ENCODE data around the gene DENND1B. TPM values are rescaled to one million over a fixed set of nuclear protein-coding genes. Genes with fewer than 3 reads are reported as not detected.
A peak's percentile ranks its signal among the peaks of the same experiment; 100 is the strongest.

The DENND1B gene
- polyA plus RNA-seq, 2 of the 4 experiments (the other 2 are of a cell fraction) = 2.9 to 10.5 TPM

GRCh38 chr1:197541411-197541810, 233.9 kb downstream of the DENND1B start:
- POLR2A ChIA-PET = no interaction called here

GRCh38 chr1:197526736-197527371, 248.4 kb downstream of the DENND1B start:
- WGBS (ENCODE audit: missing lambda C conversion rate) = 50% methylated on average over 4 of the region's 4 CpGs
- no peaks in the 10 kb centered on the region for H3K4me1 ChIP-seq

More at GRCh38 chr1:197541411-197541810, 233.9 kb downstream of the DENND1B start:
- ATAC-seq (no peak), FAIRE-seq (no peak), DNase-seq (ENCODE audit: low read depth in 1 of 2, low spot score in 1 of 2) (no peak)
- Histone ChIP-seq H3K9me3 (no peaks in the 10 kb centered on the region), H3K4me3 (no peak overlapping the region), H3K27ac (no peak overlapping the region), H3K4me1 (no peaks in the 10 kb centered on the region), H3K4me2 (no peak overlapping the region)
- TF ChIP-seq FOSB (CRISPR knock-in tag; IDR thresholded peaks at IDR 0.05) (no peak), HMGXB4 (CRISPR knock-in tag; IDR thresholded peaks at IDR 0.05; ENCODE audit: borderline replicate concordance) (no peak), ZSCAN20 (CRISPR knock-in tag; IDR thresholded peaks at IDR 0.05) (no peak), FOXS1 (CRISPR knock-in tag; IDR thresholded peaks at IDR 0.05) (no peak), JUN (IDR thresholded peaks at IDR 0.05) (no peak), SMC3 (IDR thresholded peaks at IDR 0.05) (no peak), HOXB13 (CRISPR knock-in tag; IDR thresholded peaks at IDR 0.05; ENCODE audit: low read depth) (no peak), BHLHE40 (IDR thresholded peaks at IDR 0.05; ENCODE audit: low read depth, low read length) (no peak), CBX8 (IDR thresholded peaks at IDR 0.05) (no peak), FOSL2 (IDR thresholded peaks at IDR 0.05) (no peak), FOSL2 (CRISPR knock-in tag; IDR thresholded peaks at IDR 0.05) (no peak), TFCP2L1 (CRISPR knock-in tag; IDR thresholded peaks at IDR 0.05) (no peak), EP300 (IDR thresholded peaks at IDR 0.05) (no peak), CEBPB (IDR thresholded peaks at IDR 0.05) (no peak), NPAS2 (CRISPR knock-in tag; IDR thresholded peaks at IDR 0.05; ENCODE audit: borderline replicate concordance) (no peak), MAZ (IDR thresholded peaks at IDR 0.05; ENCODE audit: borderline replicate concordance, low read depth, low read length) (no peak), CHD4 (IDR thresholded peaks at IDR 0.05; ENCODE audit: borderline replicate concordance) (no peak), HOXB5 (CRISPR knock-in tag; IDR thresholded peaks at IDR 0.05) (no peak), MYC (IDR thresholded peaks at IDR 0.05; ENCODE audit: borderline replicate concordance, low read length) (no peak), RAD21 (conservative IDR thresholded peaks at IDR 0.05 in 1 of 2, IDR thresholded peaks at IDR 0.05 in 1 of 2) (no peak)
- CTCF ChIA-PET = interaction anchor here (1.5 kb wide), 1 partner anchor 22 kb away, joined by 6 read pairs; no protein-coding TSS in a partner anchor

More at GRCh38 chr1:197526736-197527371, 248.4 kb downstream of the DENND1B start:
- ChIA-PET POLR2A (no interaction called here), CTCF (interaction anchor here (0.6 to 1.5 kb wide), 12 partner anchors 10 to 1159 kb away, joined by 3 to 5 read pairs (median 3); partner anchors contain the start of gene LHX9)
- Histone ChIP-seq H3K4me3 (no peak overlapping the region), H3K27ac (no peak overlapping the region), H3K9me3 (no peaks in the 10 kb centered on the region), H3K4me2 (no peak overlapping the region)
- ATAC-seq = no peak
- no peak for FAIRE-seq
- TF ChIP-seq BCL3 (IDR thresholded peaks at IDR 0.05) (no peak), EHF (CRISPR knock-in tag; IDR thresholded peaks at IDR 0.05) (no peak), RAD21 (conservative IDR thresholded peaks at IDR 0.05 in 1 of 2, IDR thresholded peaks at IDR 0.05 in 1 of 2) (peak; percentile 55 to 67), CTCF (IDR thresholded peaks at IDR 0.05) (peak; percentile 55; the same call in 2 of the 3 replicates), SMC3 (IDR thresholded peaks at IDR 0.05) (peak; percentile 48)
- peak; percentile 1 to 34 for DNase-seq (ENCODE audit: low read depth in 1 of 2, low spot score in 1 of 2)

Measured in A549 (cell line).